Stomach (tissue), 9 donors: Measurements from ENCODE around the gene P4HB. TPM values are rescaled to one million over a fixed set of nuclear protein-coding genes. Genes with fewer than 3 reads are reported as not detected.

ENCODE experiments used
- DNase-seq, 2 donors: peaks; one replicate each; pipeline versions ENCODE4 v3.0.0 to v3.0.0-alpha.2; 2013 to 2019
- H3K27ac ChIP-seq, 5 donors: fragments of 200-600 bp in 4 of 5; sonication (generic) in 4 of 5; one replicate each; pipeline ENCODE4 v1.5.1; 2013 to 2019; ENCODE audit warnings: mild to moderate bottlenecking in 1 of 5, moderate library complexity in 1 of 5
- H3K27me3 ChIP-seq, 3 donors: fragments of 200-600 bp; sonication (generic); one replicate each; pipeline ENCODE4 v1.5.1; 2017 to 2019; ENCODE audit warnings: mixed run types in 1 of 3
- H3K36me3 ChIP-seq, 4 donors: fragments of 200-600 bp; sonication (generic); 1 replicate in 3 of 4; 2 replicates in 1 of 4; pipeline ENCODE4 v1.5.1; 2016 to 2019
- H3K4me1 ChIP-seq, 4 donors: fragments of 200-600 bp; sonication (generic); one replicate each; pipeline ENCODE4 v1.5.1; 2016 to 2019
- H3K4me3 ChIP-seq, 4 donors: fragments of 200-600 bp; sonication (generic) in 3 of 4; one replicate each; pipeline ENCODE4 v1.5.1; 2016 to 2019; ENCODE audit warnings: mild to moderate bottlenecking in 1 of 4
- H3K9me3 ChIP-seq, 4 donors: fragments of 200-600 bp; sonication (generic); one replicate each; pipeline ENCODE4 v1.5.1; 2016 to 2019
- EP300 ChIP-seq: sonication (generic); formaldehyde crosslinking; IDR thresholded peaks from one replicate; pipeline ENCODE4 v1.6.1; 2017; ENCODE audit warnings: antibody characterized with exemption
- POLR2A ChIP-seq, 4 donors: fragments of 450-650 bp; IDR thresholded peaks; one replicate each; pipeline ENCODE4 v1.6.1; 2016; ENCODE audit warnings: antibody characterized with exemption in 4 of 4, control low read depth in 2 of 4, mild to moderate bottlenecking in 1 of 4, moderate library complexity in 1 of 4
- POLR2AphosphoS5 ChIP-seq, 3 donors: sonication (generic); formaldehyde crosslinking; IDR thresholded peaks; one replicate each; pipeline ENCODE4 v1.6.1; 2016; ENCODE audit warnings: antibody characterized with exemption in 3 of 3
- WGBS, 5 donors: extraction: QIAGEN DNeasy Blood & Tissue Kit in 3 of 5; methylation state at CpG; one replicate each; pipeline versions ENCODE4 v1.1.5 to v1.1.7; 2013 to 2018; 5-methylcytosine and 5-hydroxymethylcytosine counted together
- intact Hi-C: fragments of 100-400 bp; cut with DNase I; formaldehyde crosslinking; loops from one replicate; pipeline ENCODE4 v1.15.1; 2023; ENCODE audit warnings: low total_unique reads
- polyA plus RNA-seq, 3 donors: library from polyadenylated mRNA; stranded (reverse); fragments of 200-250 nt; gene quantifications; one replicate each; pipeline ENCODE4 v1.2.3, GENCODE V29; 2013
- total RNA-seq, 5 donors: library from RNA; depleted of rRNA; stranded (reverse); fragments of >200 nt; gene quantifications; one replicate each; pipeline versions ENCODE4 v1.1.0 to v1.2.3, GENCODE V29; 2014 to 2016
- TF ChIP-seq, protein P1 (sequence below), 7 experiments: fragments of 450-650 bp in 4 of 7; fragments of 200-600 bp in 3 of 7; sonication (generic) in 3 of 7; IDR thresholded peaks; one replicate each; pipeline ENCODE4 v1.5.1; 2016 to 2019; ENCODE audit warnings: antibody characterized with exemption in 7 of 7, control low read depth in 2 of 7, mild to moderate bottlenecking in 1 of 7
- donor health status: healthy with polysubstance abuse.
- donor health status: Bipolar disorder and iron deficiency.
- donor health status: healthy.

Gene P4HB
- total and polyA plus RNA-seq, 8 donors = 401 to 1,308 (median 619) TPM

- H3K9me3 ChIP-seq = no peaks in the 10 kb centered on the region
- no peaks in the 10 kb centered on the region for H3K27me3 ChIP-seq
- no peak overlapping the region for H3K27ac ChIP-seq
- DNase-seq = no peak
- WGBS, 5 donors = 94 to 99% (median 96%) methylated on average over 4 to 5 of the region's 5 CpGs
- H3K36me3 ChIP-seq = peaks cover 33 to 98% (median 95%) of the 10 kb centered on the region in 4 donors
- intact Hi-C loops = no loop called here
- peaks cover 6 to 19% (median 13%) of the 10 kb centered on the region in 4 donors for H3K4me1 ChIP-seq
- TF ChIP-seq POLR2A (IDR thresholded peaks at IDR 0.05) (no peak), EP300 (no peak), POLR2AphosphoS5 (IDR thresholded peaks at IDR 0.05) (no peak)
- TF ChIP-seq, protein P1, sequence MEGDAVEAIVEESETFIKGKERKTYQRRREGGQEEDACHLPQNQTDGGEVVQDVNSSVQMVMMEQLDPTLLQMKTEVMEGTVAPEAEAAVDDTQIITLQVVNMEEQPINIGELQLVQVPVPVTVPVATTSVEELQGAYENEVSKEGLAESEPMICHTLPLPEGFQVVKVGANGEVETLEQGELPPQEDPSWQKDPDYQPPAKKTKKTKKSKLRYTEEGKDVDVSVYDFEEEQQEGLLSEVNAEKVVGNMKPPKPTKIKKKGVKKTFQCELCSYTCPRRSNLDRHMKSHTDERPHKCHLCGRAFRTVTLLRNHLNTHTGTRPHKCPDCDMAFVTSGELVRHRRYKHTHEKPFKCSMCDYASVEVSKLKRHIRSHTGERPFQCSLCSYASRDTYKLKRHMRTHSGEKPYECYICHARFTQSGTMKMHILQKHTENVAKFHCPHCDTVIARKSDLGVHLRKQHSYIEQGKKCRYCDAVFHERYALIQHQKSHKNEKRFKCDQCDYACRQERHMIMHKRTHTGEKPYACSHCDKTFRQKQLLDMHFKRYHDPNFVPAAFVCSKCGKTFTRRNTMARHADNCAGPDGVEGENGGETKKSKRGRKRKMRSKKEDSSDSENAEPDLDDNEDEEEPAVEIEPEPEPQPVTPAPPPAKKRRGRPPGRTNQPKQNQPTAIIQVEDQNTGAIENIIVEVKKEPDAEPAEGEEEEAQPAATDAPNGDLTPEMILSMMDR (IDR thresholded peaks at IDR 0.05) = no peak
- H3K4me3 ChIP-seq = no peak overlapping the region
Observed at GRCh38 chr17:81884968-81885367, 24.6 kb upstream of the P4HB start.

GRCh38 chr17:81884520-81884919, 24.2 kb upstream of the P4HB start:
- Histone ChIP-seq H3K4me1 (peaks cover 1 to 15% (median 8%) of the 10 kb centered on the region in 4 donors), H3K27me3 (no peaks in the 10 kb centered on the region), H3K4me3 (no peak overlapping the region), H3K36me3 (peaks cover 29 to 98% (median 95%) of the 10 kb centered on the region in 4 donors), H3K9me3 (no peaks in the 10 kb centered on the region), H3K27ac (no peak overlapping the region)
- 50 to 79% (median 71%) methylated on average over 6 to 11 of the region's 11 CpGs for WGBS, 5 donors
- no peak for TF ChIP-seq POLR2A (IDR thresholded peaks at IDR 0.05)
- no peak for DNase-seq
- intact Hi-C loops = no loop called here

DNA sequence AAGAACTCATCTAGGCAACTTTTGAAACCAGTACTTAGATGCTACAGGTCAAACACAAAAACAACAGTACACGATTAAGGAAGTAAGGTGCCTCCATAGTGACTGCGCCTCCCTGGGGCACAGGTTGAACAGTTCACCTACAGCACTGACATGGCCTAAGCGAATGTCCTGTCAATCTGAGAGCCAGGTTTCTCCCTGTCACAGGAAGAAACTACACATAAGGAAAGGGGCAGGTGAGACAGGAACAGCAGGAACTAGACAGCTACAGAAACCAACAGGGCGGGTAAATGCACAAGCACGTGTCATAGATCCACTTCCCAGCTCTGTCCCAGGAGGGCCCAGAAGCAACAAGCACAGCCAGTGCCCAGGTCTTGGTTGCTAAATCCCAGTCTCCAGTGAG, 18.8 kb upstream of the P4HB start:
- no peak overlapping the region for H3K27ac ChIP-seq
- H3K36me3 ChIP-seq = peaks cover 0 to 60% (median 53%) of the 10 kb centered on the region in 4 donors
- intact Hi-C loops = no loop called here
- TF ChIP-seq POLR2AphosphoS5 (IDR thresholded peaks at IDR 0.05) (no peak), EP300 (no peak), POLR2A (IDR thresholded peaks at IDR 0.05) (no peak)
- TF ChIP-seq, protein P1 (IDR thresholded peaks at IDR 0.05) = no peak
- no peak overlapping the region for H3K4me3 ChIP-seq
- DNase-seq = no peak
- H3K4me1 ChIP-seq = no peaks in the 10 kb centered on the region
- H3K9me3 ChIP-seq = no peaks in the 10 kb centered on the region
- WGBS, 5 donors = 81 to 91% (median 89%) methylated on average over 5 of the region's 5 CpGs
- H3K27me3 ChIP-seq = no peaks in the 10 kb centered on the region

GRCh38 chr17:81878294-81878693, 18.0 kb upstream of the P4HB start:
- H3K27me3 ChIP-seq = no peaks in the 10 kb centered on the region
- intact Hi-C loops = no loop called here
- TF ChIP-seq POLR2A (IDR thresholded peaks at IDR 0.05) (no peak), EP300 (no peak), POLR2AphosphoS5 (IDR thresholded peaks at IDR 0.05) (no peak)
- TF ChIP-seq, protein P1 (IDR thresholded peaks at IDR 0.05) = no peak
- no peak overlapping the region for H3K4me3 ChIP-seq
- H3K9me3 ChIP-seq = no peaks in the 10 kb centered on the region
- peaks cover 0 to 6% (median under 1%) of the 10 kb centered on the region in 4 donors for H3K4me1 ChIP-seq
- H3K36me3 ChIP-seq = peaks cover 0 to 52% (median 45%) of the 10 kb centered on the region in 4 donors
- WGBS, 5 donors = 83 to 94% (median 89%) methylated on average over 3 of the region's 3 CpGs
- no peak overlapping the region for H3K27ac ChIP-seq
- DNase-seq = no peak

GRCh38 chr17:81877569-81877968, 17.2 kb upstream of the P4HB start:
- H3K4me3 ChIP-seq = no peak overlapping the region
- no peaks in the 10 kb centered on the region for H3K27me3 ChIP-seq
- DNase-seq = no peak
- H3K36me3 ChIP-seq = peaks cover 0 to 45% (median 39%) of the 10 kb centered on the region in 4 donors
- intact Hi-C loops = no loop called here
- TF ChIP-seq POLR2A (IDR thresholded peaks at IDR 0.05) (no peak), POLR2AphosphoS5 (IDR thresholded peaks at IDR 0.05) (no peak), EP300 (no peak)
- TF ChIP-seq, protein P1 (IDR thresholded peaks at IDR 0.05) = no peak
- no peak overlapping the region for H3K27ac ChIP-seq
- 94 to 98% (median 95%) methylated on average over 5 of the region's 5 CpGs for WGBS, 5 donors
- no peaks in the 10 kb centered on the region for H3K9me3 ChIP-seq
- peaks cover 0 to 14% (median 5%) of the 10 kb centered on the region in 4 donors for H3K4me1 ChIP-seq
